GM21515 (cell line): Measurements from ENCODE around the gene PDCD6IP.

ENCODE experiments used
- ATAC-seq: cut with Tn5 transposase; IDR thresholded peaks from one replicate; pipeline ENCODE4 v1.9.1; 2021; ENCODE audit not compliant: unreplicated experiment

Gene PDCD6IP

DNA sequence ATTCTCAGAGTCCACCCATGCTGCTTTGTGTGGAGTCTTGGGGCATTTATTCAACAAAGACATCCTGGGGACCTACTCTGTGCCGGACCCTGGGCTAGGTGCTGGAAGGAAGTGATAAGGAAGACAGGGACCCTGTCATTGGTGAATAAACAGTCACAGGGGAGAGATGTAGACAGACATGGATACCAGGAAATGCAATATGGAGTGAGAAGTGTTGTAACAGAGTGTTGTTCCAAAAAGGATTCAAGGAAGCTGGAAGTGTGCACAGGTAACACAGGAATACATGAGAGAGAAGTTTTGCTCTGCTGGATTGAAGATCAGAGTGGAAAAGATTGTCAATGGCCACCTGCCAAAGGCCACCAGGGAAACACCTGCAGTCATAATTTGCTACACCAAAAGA lies 89.0 kb downstream of the PDCD6IP start:
- ATAC-seq, result no peak

GRCh38 chr3:33889394-33890039 lies 91.1 kb downstream of the PDCD6IP start:
- no peak for ATAC-seq

DNA sequence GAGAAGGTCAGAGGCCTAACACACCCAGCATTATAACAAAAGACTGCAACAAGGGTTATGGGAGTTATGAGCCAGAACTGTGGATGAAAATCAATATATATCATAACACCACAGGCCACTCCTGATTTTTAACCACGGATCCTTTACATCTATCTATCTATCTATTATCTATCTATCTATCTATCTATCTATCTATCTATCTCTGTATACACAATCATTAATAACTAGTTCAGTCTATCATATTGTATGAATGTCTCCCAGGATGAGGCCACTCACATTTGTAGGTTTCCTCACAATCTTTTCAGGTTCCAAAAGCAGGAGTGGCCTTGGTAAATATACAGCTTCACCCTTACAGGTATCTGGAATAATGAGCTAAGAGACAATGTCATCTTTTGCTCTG lies 94.2 kb downstream of the PDCD6IP start:
- ATAC-seq, result no peak

GRCh38 chr3:33895658-33896057 lies 97.2 kb downstream of the PDCD6IP start:
- no peak for ATAC-seq

- ATAC-seq, result no peak
Observed at GRCh38 chr3:33897306-33897705, 98.9 kb downstream of the PDCD6IP start.

- ATAC-seq, result no peak
Observed at GRCh38 chr3:33898901-33899300, 100.5 kb downstream of the PDCD6IP start.

GRCh38 chr3:33900440-33900808 lies 102.0 kb downstream of the PDCD6IP start:
- ATAC-seq, result no peak

GRCh38 chr3:33900809-33901505 lies 102.5 kb downstream of the PDCD6IP start:
- no peak for ATAC-seq

GRCh38 chr3:33901862-33902563 lies 103.6 kb downstream of the PDCD6IP start:
- no peak for ATAC-seq

- no peak for ATAC-seq
Observed at GRCh38 chr3:33904730-33905129, 106.3 kb downstream of the PDCD6IP start.

- no peak for ATAC-seq
Observed at GRCh38 chr3:33908250-33908851, 109.9 kb downstream of the PDCD6IP start.

DNA sequence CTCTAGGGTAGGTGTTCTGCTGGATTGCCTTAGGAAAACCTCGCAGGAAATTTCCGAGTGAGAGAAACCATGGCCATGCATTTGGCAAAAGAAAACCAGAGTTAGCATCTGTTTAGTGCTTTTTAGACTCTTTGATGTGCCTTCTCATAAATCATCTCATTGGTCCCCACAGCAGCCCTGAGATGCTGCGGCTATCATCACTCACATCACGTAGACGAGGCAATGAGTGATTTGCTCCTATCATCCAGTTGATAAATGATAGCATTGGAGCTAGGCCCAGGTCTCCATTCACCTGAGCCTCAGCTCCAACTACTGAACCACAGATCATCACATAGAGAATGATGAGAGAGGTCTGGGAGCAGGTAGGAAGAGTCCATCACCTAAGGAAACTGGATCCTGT lies 111.1 kb downstream of the PDCD6IP start:
- no peak for ATAC-seq

- no peak for ATAC-seq
Observed at GRCh38 chr3:33910031-33910430, 111.6 kb downstream of the PDCD6IP start.

- ATAC-seq, result no peak
Observed at GRCh38 chr3:33911525-33912322, 113.3 kb downstream of the PDCD6IP start.

GRCh38 chr3:33914212-33914611 lies 115.8 kb downstream of the PDCD6IP start:
- no peak for ATAC-seq

DNA sequence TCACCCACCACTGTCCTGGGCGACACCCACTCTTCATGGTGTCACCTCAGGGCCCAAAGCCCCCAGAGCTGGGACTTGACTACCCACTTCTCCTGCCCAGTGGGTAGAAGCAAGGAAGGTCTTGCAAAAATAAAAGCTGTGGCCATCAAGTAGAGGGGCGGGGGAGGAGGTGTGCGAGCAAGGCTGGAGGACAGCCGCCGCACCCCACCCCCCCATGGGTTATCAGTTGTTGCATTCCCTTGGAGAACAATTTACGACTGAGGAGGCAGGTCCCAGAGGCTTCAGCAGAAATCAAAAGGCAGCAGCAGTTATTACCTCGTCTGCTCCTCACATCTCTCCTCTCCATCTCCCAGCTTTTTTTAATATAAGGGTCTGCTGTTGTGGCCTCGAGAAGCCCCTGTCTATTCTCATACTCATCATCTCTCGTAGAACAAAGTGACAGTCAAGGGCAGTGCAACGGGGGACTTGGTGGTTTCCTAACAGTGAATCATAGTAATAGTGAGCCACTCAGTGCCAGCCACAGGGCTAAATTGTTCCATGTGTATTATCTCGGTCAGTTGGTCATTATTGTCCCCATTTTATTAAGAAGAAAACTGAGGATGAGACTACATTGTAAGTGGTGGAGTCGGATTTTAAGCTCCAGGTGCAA lies 116.4 kb downstream of the PDCD6IP start:
- no peak for ATAC-seq

GRCh38 chr3:33915796-33916546 lies 117.5 kb downstream of the PDCD6IP start:
- ATAC-seq, result peak; percentile 68

DNA sequence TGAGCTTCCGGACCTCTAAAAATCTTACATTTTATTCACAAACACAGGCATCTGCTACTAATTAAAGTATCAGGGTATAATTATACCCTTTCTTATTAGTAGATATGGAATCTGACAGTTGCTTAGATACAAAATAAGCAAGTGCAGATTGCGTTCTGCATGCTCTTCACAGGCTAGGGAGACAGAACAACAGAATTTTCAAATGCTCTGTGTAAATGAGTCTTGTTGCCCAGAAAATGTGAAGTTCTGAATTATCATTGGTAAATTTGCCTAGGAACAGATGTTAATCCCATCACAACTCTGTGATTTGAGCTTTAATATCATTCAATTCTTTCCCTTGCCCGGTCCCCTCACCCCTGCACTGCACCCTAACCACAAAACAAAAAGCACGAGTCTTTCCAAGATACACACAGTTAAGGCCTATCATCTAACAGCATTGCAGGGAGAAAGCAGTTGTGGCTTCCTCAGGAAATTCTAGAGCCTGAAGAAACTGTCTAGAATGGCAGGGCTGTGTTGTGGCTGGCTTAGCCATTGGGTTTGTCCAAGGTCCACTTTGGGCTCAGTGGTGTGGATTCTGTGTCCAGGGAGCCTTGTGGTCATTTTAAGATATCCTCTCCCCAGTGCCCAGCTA lies 119.8 kb downstream of the PDCD6IP start:
- ATAC-seq, result no peak
